ENCODE results near the gene DNAAF5. TPM values are rescaled to one million over a fixed set of nuclear protein-coding genes. Genes with fewer than 3 reads are reported as not detected.

The DNAAF5 gene
- total and polyA plus RNA-seq, 9 of the 15 experiments (the other 6 are each of a cell fraction or from before 2014, with no cell fraction given) = 3.1 to 69.7 (median 19.1) TPM

- H3K36me3 ChIP-seq (ENCODE audit: control insufficient read depth, insufficient read depth, low read length) = peaks cover 98% of the 10 kb centered on the region
Measured at GRCh38 chr7:781186-781849, 54.8 kb downstream of the DNAAF5 start.

GRCh38 chr7:781936-782529, 55.5 kb downstream of the DNAAF5 start:
- BruUV-seq (replicated peaks) = no TSS peak
- H4K20me1 ChIP-seq (replicated peaks; ENCODE audit: control insufficient read depth, insufficient read depth, low read length) = no peaks in the 10 kb centered on the region
- intact Hi-C loops (cut with micrococcal nuclease) (loop anchor here (10.0 kb wide), 1 partner anchor 183 kb away; no protein-coding TSS in a partner anchor), in situ Hi-C loops (cut with MboI) (no loop called here)
- TF ChIP-seq TSC22D4 (tag; IDR thresholded peaks at IDR 0.05) (no peak), ZBTB33 (CRISPR knock-in tag; IDR thresholded peaks at IDR 0.05) (peak; percentile 55; the same call in 1 of the 2 replicates), C11orf30 (IDR thresholded peaks at IDR 0.05; ENCODE audit: low read depth) (no peak)
- H3K27ac ChIP-seq (ENCODE audit: extremely low read depth, low read depth, low read length) = no peak overlapping the region
- H3K4me3 ChIP-seq = no peak overlapping the region
- peaks cover 91% of the 10 kb centered on the region for H3K36me3 ChIP-seq (ENCODE audit: control insufficient read depth, insufficient read depth, low read length)
- no peaks in the 10 kb centered on the region for H3K9me3 ChIP-seq (replicated peaks; ENCODE audit: control insufficient read depth, insufficient read depth, low read depth, low read length)
- ATAC-seq (no peak), FAIRE-seq (no peak), DNase-seq (ENCODE audit: extremely low read depth in 1 of 4, low spot score in 3 of 4) (no peak)
- ChIA-PET POLR2A (no interaction called here), CTCF (ENCODE audit: low intra/inter-chr PET ratio) (no interaction called here)
- H3K9ac ChIP-seq (ENCODE audit: insufficient read depth in 1 of 2, low read depth in 2 of 2, low read length in 2 of 2) = no peak overlapping the region
- WGBS (ENCODE audit: insufficient coverage, low coverage, missing lambda C conversion rate) = 95% methylated on average over 26 of the region's 80 CpGs
- H3K27me3 ChIP-seq (ENCODE audit: control insufficient read depth in 2 of 2, insufficient read depth in 2 of 2, low read length in 2 of 2) = no peaks in the 10 kb centered on the region
- no peak overlapping the region for H3K4me2 ChIP-seq (ENCODE audit: insufficient read depth, low read length)
- no peaks in the 10 kb centered on the region for H3K79me2 ChIP-seq (ENCODE audit: control insufficient read depth, insufficient read depth, low read length)
- no peaks in the 10 kb centered on the region for H3K9me1 ChIP-seq (ENCODE audit: control insufficient read depth, insufficient read depth, low read length)
- H3K4me1 ChIP-seq (replicated peaks in 1 of 2; ENCODE audit: control insufficient read depth in 2 of 2, insufficient read depth in 2 of 2, low read length in 2 of 2) = peaks cover 0 to 3% of the 10 kb centered on the region in 2 experiments; a peak in 1 of 5 replicates
- no peak overlapping the region for H2AFZ ChIP-seq (ENCODE audit: low read depth, low read length)

More at GRCh38 chr7:781186-781849, 54.8 kb downstream of the DNAAF5 start:
- no peak overlapping the region for H3K4me2 ChIP-seq (ENCODE audit: insufficient read depth, low read length)
- intact Hi-C loops (cut with micrococcal nuclease) (loop anchor here (10.0 kb wide), 1 partner anchor 183 kb away; no protein-coding TSS in a partner anchor), in situ Hi-C loops (cut with MboI) (no loop called here)
- ChIA-PET POLR2A (no interaction called here), CTCF (ENCODE audit: low intra/inter-chr PET ratio) (no interaction called here)
- H3K4me1 ChIP-seq (replicated peaks in 1 of 2; ENCODE audit: control insufficient read depth in 2 of 2, insufficient read depth in 2 of 2, low read length in 2 of 2) = peaks cover 0 to 3% of the 10 kb centered on the region in 2 experiments; a peak in 1 of 5 replicates
- WGBS (ENCODE audit: insufficient coverage, low coverage, missing lambda C conversion rate) = 92% methylated on average over 18 of the region's 23 CpGs
- H3K9ac ChIP-seq (ENCODE audit: insufficient read depth in 1 of 2, low read depth in 2 of 2, low read length in 2 of 2) = no peak overlapping the region
- no peak for FAIRE-seq
- no peak for DNase-seq (ENCODE audit: extremely low read depth in 1 of 4, low spot score in 3 of 4)
- no peaks in the 10 kb centered on the region for H4K20me1 ChIP-seq (replicated peaks; ENCODE audit: control insufficient read depth, insufficient read depth, low read length)
- H3K4me3 ChIP-seq = no peak overlapping the region
- no peak overlapping the region for H3K27ac ChIP-seq (ENCODE audit: extremely low read depth, low read depth, low read length)
- no peak for ATAC-seq
- H3K9me3 ChIP-seq (replicated peaks; ENCODE audit: control insufficient read depth, insufficient read depth, low read depth, low read length) = no peaks in the 10 kb centered on the region
- no peaks in the 10 kb centered on the region for H3K27me3 ChIP-seq (ENCODE audit: control insufficient read depth in 2 of 2, insufficient read depth in 2 of 2, low read length in 2 of 2)
- no peak for TF ChIP-seq ZFPM2 (CRISPR knock-in tag; IDR thresholded peaks at IDR 0.05)
- TF ChIP-seq TRIM28 (IDR thresholded peaks at IDR 0.05) = no peak
- no peak for TF ChIP-seq BCL6 (CRISPR knock-in tag; IDR thresholded peaks at IDR 0.05)
- no peak for TF ChIP-seq ZNF24 (IDR thresholded peaks at IDR 0.05)
- no peak for TF ChIP-seq HLTF (IDR thresholded peaks at IDR 0.05)
- TF ChIP-seq CTBP1 (IDR thresholded peaks at IDR 0.05; ENCODE audit: borderline replicate concordance) = no peak
- no peak for TF ChIP-seq CCNT2 (IDR thresholded peaks at IDR 0.05; ENCODE audit: borderline replicate concordance, extremely low read depth, insufficient read length, low read depth, low read length)
- TF ChIP-seq SMARCE1 (IDR thresholded peaks at IDR 0.05) = no peak
- H2AFZ ChIP-seq (ENCODE audit: low read depth, low read length) = no peak overlapping the region
- H3K79me2 ChIP-seq (ENCODE audit: control insufficient read depth, insufficient read depth, low read length) = no peaks in the 10 kb centered on the region
- H3K9me1 ChIP-seq (ENCODE audit: control insufficient read depth, insufficient read depth, low read length) = no peaks in the 10 kb centered on the region
- no TSS peak for BruUV-seq (replicated peaks)

Data from K562 (cell line).